Liver (tissue), 3 donors: Measurements from ENCODE around the gene EFCC1.

Experiments used
- FOXA1 ChIP-seq: IDR thresholded peaks from 2 replicates; pipeline ENCODE4 v1.6.1; 2016; ENCODE audit warnings: antibody characterized with exemption
- GABPA ChIP-seq, 2 donors: IDR thresholded peaks in 1 of 2; conservative IDR thresholded peaks in 1 of 2; 2 replicates each; pipeline ENCODE4 v1.6.1; 2016; ENCODE audit warnings: antibody characterized with exemption in 2 of 2, mild to moderate bottlenecking in 1 of 2, moderate library complexity in 1 of 2
- HNF4G ChIP-seq: IDR thresholded peaks from 2 replicates; pipeline ENCODE4 v1.6.1; 2016; ENCODE audit warnings: antibody characterized with exemption
- JUND ChIP-seq, 2 donors: IDR thresholded peaks; 2 replicates each; pipeline ENCODE4 v1.6.1; 2016; ENCODE audit warnings: antibody characterized with exemption in 2 of 2
- RAD21 ChIP-seq, 2 donors: IDR thresholded peaks; 2 replicates each; pipeline ENCODE4 v1.6.1; 2016; ENCODE audit warnings: antibody characterized with exemption in 2 of 2, mild to moderate bottlenecking in 2 of 2
- REST ChIP-seq: IDR thresholded peaks from 2 replicates; pipeline ENCODE4 v1.6.1; 2016; ENCODE audit warnings: antibody characterized with exemption, mild to moderate bottlenecking
- RXRA ChIP-seq, 2 donors: IDR thresholded peaks; 2 replicates each; pipeline ENCODE4 v1.6.1; 2017 to 2018; ENCODE audit warnings: antibody characterized with exemption in 2 of 2, mild to moderate bottlenecking in 1 of 2
- SP1 ChIP-seq: IDR thresholded peaks from 2 replicates; pipeline ENCODE4 v1.6.1; 2018; ENCODE audit warnings: antibody characterized with exemption, mild to moderate bottlenecking
- TAF1 ChIP-seq: conservative IDR thresholded peaks from 2 replicates; pipeline ENCODE4 v1.6.1; 2016; ENCODE audit warnings: antibody characterized with exemption, mild to moderate bottlenecking
- YY1 ChIP-seq: IDR thresholded peaks from 2 replicates; pipeline ENCODE4 v1.6.1; 2016; ENCODE audit warnings: antibody characterized with exemption, mild to moderate bottlenecking
- ZBTB33 ChIP-seq: IDR thresholded peaks from 2 replicates; pipeline ENCODE4 v1.6.1; 2016; ENCODE audit warnings: antibody characterized with exemption
- TF ChIP-seq, protein P1 (sequence below): fragments of 150-350 bp; IDR thresholded peaks from 2 replicates; pipeline ENCODE4 v1.5.1; 2017; ENCODE audit warnings: improper control_type of control experiment, low read depth, low read length; ENCODE audit not compliant: missing input control
- TF ChIP-seq, protein P2 (sequence below): IDR thresholded peaks from 2 replicates; pipeline ENCODE4 v1.6.1; 2016; ENCODE audit warnings: antibody characterized with exemption
- donor health status: healthy.
- donor health status: healthy.

GRCh38 chr3:129082026-129082425 lies 80.9 kb downstream of the EFCC1 start:
- TF ChIP-seq, protein P1, sequence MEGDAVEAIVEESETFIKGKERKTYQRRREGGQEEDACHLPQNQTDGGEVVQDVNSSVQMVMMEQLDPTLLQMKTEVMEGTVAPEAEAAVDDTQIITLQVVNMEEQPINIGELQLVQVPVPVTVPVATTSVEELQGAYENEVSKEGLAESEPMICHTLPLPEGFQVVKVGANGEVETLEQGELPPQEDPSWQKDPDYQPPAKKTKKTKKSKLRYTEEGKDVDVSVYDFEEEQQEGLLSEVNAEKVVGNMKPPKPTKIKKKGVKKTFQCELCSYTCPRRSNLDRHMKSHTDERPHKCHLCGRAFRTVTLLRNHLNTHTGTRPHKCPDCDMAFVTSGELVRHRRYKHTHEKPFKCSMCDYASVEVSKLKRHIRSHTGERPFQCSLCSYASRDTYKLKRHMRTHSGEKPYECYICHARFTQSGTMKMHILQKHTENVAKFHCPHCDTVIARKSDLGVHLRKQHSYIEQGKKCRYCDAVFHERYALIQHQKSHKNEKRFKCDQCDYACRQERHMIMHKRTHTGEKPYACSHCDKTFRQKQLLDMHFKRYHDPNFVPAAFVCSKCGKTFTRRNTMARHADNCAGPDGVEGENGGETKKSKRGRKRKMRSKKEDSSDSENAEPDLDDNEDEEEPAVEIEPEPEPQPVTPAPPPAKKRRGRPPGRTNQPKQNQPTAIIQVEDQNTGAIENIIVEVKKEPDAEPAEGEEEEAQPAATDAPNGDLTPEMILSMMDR = no peak
- TF ChIP-seq JUND (IDR thresholded peaks at IDR 0.05) (no peak), RAD21 (IDR thresholded peaks at IDR 0.05) (no peak), HNF4G (no peak), REST (no peak), SP1 (no peak), YY1 (no peak), GABPA (IDR thresholded peaks at IDR 0.05 in 1 of 2, conservative IDR thresholded peaks at IDR 0.05 in 1 of 2) (no peak), TAF1 (no peak), FOXA1 (no peak), ZBTB33 (no peak), RXRA (IDR thresholded peaks at IDR 0.05) (no peak)
- TF ChIP-seq, protein P2, sequence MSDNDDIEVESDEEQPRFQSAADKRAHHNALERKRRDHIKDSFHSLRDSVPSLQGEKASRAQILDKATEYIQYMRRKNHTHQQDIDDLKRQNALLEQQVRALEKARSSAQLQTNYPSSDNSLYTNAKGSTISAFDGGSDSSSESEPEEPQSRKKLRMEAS = no peak
